Esophagus muscularis mucosa (tissue), 4 donors: ENCODE results near the gene MYH11. TPM values are rescaled to one million over a fixed set of nuclear protein-coding genes. Genes with fewer than 3 reads are reported as not detected.
"Not testable (repeated sequence)": the region's sequence is repeated elsewhere in the genome, so short reads cannot be mapped to it uniquely, and the experiment has no call there.

ENCODE experiments used
- DNase-seq: peaks from one replicate; pipeline ENCODE4 v3.0.0-alpha.2; 2017; ENCODE audit errors: extremely low spot score
- H3K27ac ChIP-seq, 4 donors: fragments of 200-600 bp; sonication (generic); replicated peaks in 1 of 4; 1 replicate in 3 of 4; 2 replicates in 1 of 4; pipeline ENCODE4 v1.5.1; 2016 to 2019; ENCODE audit warnings: mild to moderate bottlenecking in 1 of 4
- H3K27me3 ChIP-seq, 4 donors: fragments of 200-600 bp; sonication (generic); one replicate each; pipeline versions ENCODE4 v1.5.1 to v1.6.0; 2016 to 2019
- H3K36me3 ChIP-seq, 4 donors: fragments of 200-600 bp; sonication (generic); one replicate each; pipeline ENCODE4 v1.5.1; 2016 to 2019
- H3K4me1 ChIP-seq, 4 donors: fragments of 200-600 bp; sonication (generic); one replicate each; pipeline ENCODE4 v1.5.1; 2016 to 2019
- H3K4me3 ChIP-seq, 4 donors: fragments of 200-600 bp; sonication (generic); 1 replicate in 2 of 4; 2 replicates in 2 of 4; pipeline ENCODE4 v1.5.1; 2016 to 2019; ENCODE audit warnings: mild to moderate bottlenecking in 4 of 4, moderate library complexity in 1 of 4
- H3K9me3 ChIP-seq, 4 donors: fragments of 200-600 bp; sonication (generic); 1 replicate in 3 of 4; 2 replicates in 1 of 4; pipeline ENCODE4 v1.5.1; 2016 to 2019
- CTCF ChIP-seq, 3 experiments: fragments of 200-600 bp in 2 of 3; fragments of 450-650 bp in 1 of 3; sonication (generic) in 2 of 3; IDR thresholded peaks; one replicate each; pipeline ENCODE4 v1.5.1; 2017 to 2019; ENCODE audit warnings: antibody characterized with exemption in 3 of 3, mild to moderate bottlenecking in 2 of 3, moderate library complexity in 1 of 3
- EP300 ChIP-seq: sonication (generic); formaldehyde crosslinking; IDR thresholded peaks from one replicate; pipeline ENCODE4 v1.6.1; 2017; ENCODE audit warnings: antibody characterized with exemption
- POLR2A ChIP-seq: fragments of 450-650 bp; IDR thresholded peaks from one replicate; pipeline ENCODE4 v1.6.1; 2017; ENCODE audit warnings: antibody characterized with exemption, moderate library complexity, mild to moderate bottlenecking, low read depth
- POLR2AphosphoS5 ChIP-seq, 2 donors: sonication (generic); formaldehyde crosslinking; IDR thresholded peaks; one replicate each; pipeline ENCODE4 v1.6.1; 2017; ENCODE audit warnings: antibody characterized with exemption in 2 of 2
- WGBS: methylation state at CpG from one replicate; pipeline ENCODE4 v1.1.5; 2018; 5-methylcytosine and 5-hydroxymethylcytosine counted together
- intact Hi-C: fragments of 100-400 bp; cut with DNase I; formaldehyde crosslinking; loops from one replicate; pipeline ENCODE4 v1.15.1; 2023
- total RNA-seq, 4 donors: library from RNA; depleted of rRNA; stranded (reverse); fragments of >200 nt; gene quantifications; one replicate each; pipeline versions ENCODE4 v1.1.0 to v1.2.1, GENCODE V29; 2016

Gene MYH11
- total RNA-seq, 4 donors from 2014 or later = 9,583 to 20,476 (median 14,208) TPM

GRCh38 chr16:15849209-15849981 lies 7.4 kb downstream of the MYH11 start:
- peaks cover 0 to 59% (median 33%) of the 10 kb centered on the region in 4 donors for H3K36me3 ChIP-seq
- H3K27ac ChIP-seq = peak overlapping the region; percentile 95 to 98 (median 95)
- WGBS = 31% methylated on average over 12 of the region's 12 CpGs
- TF ChIP-seq CTCF (IDR thresholded peaks at IDR 0.05) (no peak), POLR2AphosphoS5 (IDR thresholded peaks at IDR 0.05) (peak in 1 of 2 donors; percentile 64)
- H3K4me1 ChIP-seq = peaks cover 0 to 64% (median 59%) of the 10 kb centered on the region in 4 donors
- H3K4me3 ChIP-seq = peak overlapping the region; percentile 67 to 79 (median 72)
- intact Hi-C loops = no loop called here
- no peak for DNase-seq
- no peaks in the 10 kb centered on the region for H3K27me3 ChIP-seq
- no peaks in the 10 kb centered on the region for H3K9me3 ChIP-seq

- DNase-seq = no peak
- TF ChIP-seq CTCF (IDR thresholded peaks at IDR 0.05) (no peak), EP300 (no peak), POLR2A (no peak), POLR2AphosphoS5 (IDR thresholded peaks at IDR 0.05) (peak; percentile 32 to 85)
- H3K27ac ChIP-seq = peak overlapping the region; percentile 95 to 98 (median 95)
- peaks cover 0 to 61% (median 39%) of the 10 kb centered on the region in 4 donors for H3K36me3 ChIP-seq
- peaks cover 0 to 80% (median 76%) of the 10 kb centered on the region in 4 donors for H3K4me1 ChIP-seq
- peak overlapping the region; percentile 40 to 73 (median 68) for H3K4me3 ChIP-seq
- H3K27me3 ChIP-seq = no peaks in the 10 kb centered on the region
- 30% methylated on average over 9 of the region's 9 CpGs for WGBS
- no peaks in the 10 kb centered on the region for H3K9me3 ChIP-seq
- intact Hi-C loops = no loop called here
Observed at GRCh38 chr16:15847611-15848175, 9.1 kb downstream of the MYH11 start.

- no peak for DNase-seq
- Histone ChIP-seq H3K4me1 (peaks cover 0 to 92% (median 87%) of the 10 kb centered on the region in 4 donors), H3K36me3 (peaks cover 0 to 69% (median 44%) of the 10 kb centered on the region in 4 donors), H3K4me3 (peak overlapping the region; percentile 40 to 73 (median 68)), H3K27ac (peak overlapping the region; percentile 95 to 98 (median 95)), H3K9me3 (no peaks in the 10 kb centered on the region), H3K27me3 (no peaks in the 10 kb centered on the region)
- TF ChIP-seq POLR2A (no peak), CTCF (IDR thresholded peaks at IDR 0.05) (no peak), EP300 (no peak), POLR2AphosphoS5 (IDR thresholded peaks at IDR 0.05) (peak in 1 of 2 donors; percentile 71)
- 54% methylated on average over 4 of the region's 4 CpGs for WGBS
- intact Hi-C loops = no loop called here
Observed at GRCh38 chr16:15846510-15846909, 10.3 kb downstream of the MYH11 start.

GRCh38 chr16:15843635-15844279 lies 13.1 kb downstream of the MYH11 start:
- TF ChIP-seq POLR2A = no peak
- peak; percentile 6 to 59 for TF ChIP-seq POLR2AphosphoS5 (IDR thresholded peaks at IDR 0.05)
- Histone ChIP-seq H3K4me1 (peaks cover 0 to 100% (median 96%) of the 10 kb centered on the region in 4 donors), H3K27ac (peak overlapping the region; percentile 95 to 98 (median 95)), H3K4me3 (peak overlapping the region; percentile 16 to 73 (median 50)), H3K36me3 (peaks cover 0 to 61% (median 48%) of the 10 kb centered on the region in 4 donors), H3K27me3 (no peaks in the 10 kb centered on the region), H3K9me3 (no peaks in the 10 kb centered on the region)
- 46% methylated on average over 10 of the region's 10 CpGs for WGBS
- DNase-seq = no peak
- intact Hi-C loops = no loop called here

- H3K9me3 ChIP-seq, intact Hi-C loops, H3K27me3 ChIP-seq, DNase-seq: not testable (repeated sequence)
- 60% methylated on average over 8 of the region's 8 CpGs for WGBS
- Histone ChIP-seq H3K27ac (peak overlapping the region; percentile 87 to 98 (median 95)), H3K4me3 (peak overlapping the region; percentile 24 to 73 (median 50)), H3K4me1 (peaks cover 0 to 100% (median 97%) of the 10 kb centered on the region in 4 donors), H3K36me3 (peaks cover 0 to 68% (median 58%) of the 10 kb centered on the region in 4 donors)
- TF ChIP-seq POLR2AphosphoS5 (IDR thresholded peaks at IDR 0.05) = peak in 1 of 2 donors; percentile 67
Observed at GRCh38 chr16:15839204-15839603, 17.6 kb downstream of the MYH11 start.
